Loucy (cell line): Measurements from ENCODE around the gene PCBP3.
A peak's percentile ranks its signal among the peaks of the same experiment; 100 is the strongest.

Experiments used
- EZH2phosphoT487 ChIP-seq: fragments of 200-600 bp; IDR thresholded peaks from 2 replicates; pipeline ENCODE4 v1.6.1; 2018; ENCODE audit warnings: antibody characterized with exemption, mild to moderate bottlenecking, moderate library complexity, borderline replicate concordance
- TF ChIP-seq, protein P1 (sequence below): fragments of 200-600 bp; sonication (generic); conservative IDR thresholded peaks from 2 replicates; pipeline ENCODE4 v1.5.1; 2014; ENCODE audit warnings: mild to moderate bottlenecking, antibody characterized with exemption, low read length

DNA sequence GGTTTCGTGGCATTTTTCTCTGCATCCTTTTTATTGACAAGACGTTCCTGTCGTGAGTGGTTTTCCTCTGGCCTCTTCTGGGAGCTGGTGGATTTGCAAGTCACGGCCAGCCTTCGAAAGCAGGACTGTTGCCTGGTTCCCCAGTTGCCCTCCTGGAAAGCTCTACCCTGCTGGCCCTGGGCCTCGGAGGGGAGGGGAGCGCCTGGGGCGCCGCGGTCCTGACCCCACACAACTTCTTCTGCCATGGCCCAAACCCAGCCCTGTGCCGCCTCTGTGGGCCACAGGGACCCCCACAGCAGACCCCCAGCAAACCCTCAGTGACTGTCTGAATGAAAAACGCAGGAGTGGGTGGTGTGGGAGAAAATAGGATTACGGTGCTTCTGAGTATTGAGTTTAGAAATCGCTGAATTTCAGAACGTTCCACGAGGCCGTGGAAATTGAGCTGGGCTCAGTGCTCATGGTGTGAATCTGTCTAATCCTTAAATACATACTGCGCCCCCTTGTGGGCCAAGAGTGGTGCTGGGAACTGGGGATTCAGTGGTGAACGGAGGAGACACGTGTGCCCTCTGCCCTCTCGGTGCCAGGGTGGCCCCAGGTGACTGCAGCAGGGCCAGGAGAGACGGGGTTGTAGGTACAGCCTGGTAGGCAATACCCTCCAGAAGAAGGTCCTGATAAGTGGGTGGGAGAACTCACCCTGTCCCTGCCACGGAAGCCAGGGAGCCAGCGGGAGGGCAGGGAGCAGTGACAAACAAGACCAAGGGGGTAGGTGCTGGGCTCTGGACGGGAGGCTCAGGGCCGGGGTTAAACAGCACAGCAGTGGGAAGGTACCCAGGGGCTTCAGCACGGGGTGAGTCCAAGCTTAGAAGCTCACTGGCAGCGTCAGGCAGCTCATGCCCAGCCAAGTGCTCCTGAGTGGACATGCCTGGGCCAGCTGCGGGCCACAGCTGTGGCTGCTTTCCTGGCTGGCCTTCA, 236.9 kb downstream of the PCBP3 start:
- TF ChIP-seq, protein P1, sequence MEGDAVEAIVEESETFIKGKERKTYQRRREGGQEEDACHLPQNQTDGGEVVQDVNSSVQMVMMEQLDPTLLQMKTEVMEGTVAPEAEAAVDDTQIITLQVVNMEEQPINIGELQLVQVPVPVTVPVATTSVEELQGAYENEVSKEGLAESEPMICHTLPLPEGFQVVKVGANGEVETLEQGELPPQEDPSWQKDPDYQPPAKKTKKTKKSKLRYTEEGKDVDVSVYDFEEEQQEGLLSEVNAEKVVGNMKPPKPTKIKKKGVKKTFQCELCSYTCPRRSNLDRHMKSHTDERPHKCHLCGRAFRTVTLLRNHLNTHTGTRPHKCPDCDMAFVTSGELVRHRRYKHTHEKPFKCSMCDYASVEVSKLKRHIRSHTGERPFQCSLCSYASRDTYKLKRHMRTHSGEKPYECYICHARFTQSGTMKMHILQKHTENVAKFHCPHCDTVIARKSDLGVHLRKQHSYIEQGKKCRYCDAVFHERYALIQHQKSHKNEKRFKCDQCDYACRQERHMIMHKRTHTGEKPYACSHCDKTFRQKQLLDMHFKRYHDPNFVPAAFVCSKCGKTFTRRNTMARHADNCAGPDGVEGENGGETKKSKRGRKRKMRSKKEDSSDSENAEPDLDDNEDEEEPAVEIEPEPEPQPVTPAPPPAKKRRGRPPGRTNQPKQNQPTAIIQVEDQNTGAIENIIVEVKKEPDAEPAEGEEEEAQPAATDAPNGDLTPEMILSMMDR: peak; percentile 89
- TF ChIP-seq EZH2phosphoT487: no peak
